Naive thymus-derived CD4-positive, alpha-beta T cell (primary cell): ENCODE measurements around the gene LZTS2. TPM values are rescaled to one million over a fixed set of nuclear protein-coding genes. Genes with fewer than 3 reads are reported as not detected.
A peak's percentile ranks its signal among the peaks of the same experiment; 100 is the strongest.

Experiments used
- ATAC-seq: fragments of 150-1000 bp; cut with Tn5 transposase; 2 replicates; pipeline ENCODE4 v1.10.0; 2021; ENCODE audit warnings: mild to moderate bottlenecking, moderate library complexity
- CTCF ChIA-PET: fragments of 350-600 bp; sonication (Branson Sonifier 250); formaldehyde crosslinking; loops from one replicate; lab custom pipeline; 2021; ENCODE audit warnings: antibody characterized with exemption; lab: Charles Lee
- POLR2A ChIA-PET: fragments of 350-600 bp; sonication (Branson Sonifier 250); formaldehyde crosslinking; loops from one replicate; lab custom pipeline; 2021; ENCODE audit warnings: antibody characterized with exemption, inconsistent platforms; lab: Charles Lee
- DNase-seq, 9 donors: peaks; one replicate each; pipeline versions ENCODE4 v3.0.0 to v3.0.0-alpha.2; 2020 to 2022; ENCODE audit warnings: mixed read lengths in 1 of 9
- H3K27ac ChIP-seq: one replicate; pipeline ENCODE4 v1.7.0; 2013; ENCODE audit warnings: mild to moderate bottlenecking, low read depth, low read length, moderate library complexity
- H3K27me3 ChIP-seq, 2 donors: one replicate each; pipeline ENCODE4 v1.7.0; 2013; ENCODE audit warnings: low read length in 2 of 2, mild to moderate bottlenecking in 2 of 2, moderate library complexity in 2 of 2; ENCODE audit not compliant: control insufficient read depth in 2 of 2, insufficient read depth in 2 of 2
- H3K36me3 ChIP-seq, 3 experiments: 1 replicate in 2 of 3; 2 replicates in 1 of 3; pipeline ENCODE4 v1.7.0; 2013; ENCODE audit warnings: low read length in 3 of 3, mild to moderate bottlenecking in 3 of 3, moderate library complexity in 1 of 3; ENCODE audit not compliant: insufficient read depth in 3 of 3, control insufficient read depth in 2 of 3
- H3K4me1 ChIP-seq, 2 donors: one replicate each; pipeline ENCODE4 v1.7.0; 2013; ENCODE audit warnings: low read length in 2 of 2, mild to moderate bottlenecking in 2 of 2, moderate library complexity in 1 of 2; ENCODE audit not compliant: control insufficient read depth in 2 of 2, insufficient read depth in 2 of 2
- H3K4me3 ChIP-seq: 2 replicates; pipeline ENCODE4 v1.7.0; 2013; ENCODE audit warnings: mild to moderate bottlenecking, low read length
- H3K9me3 ChIP-seq, 3 experiments: 1 replicate in 2 of 3; 2 replicates in 1 of 3; pipeline ENCODE4 v1.7.0; 2013; ENCODE audit warnings: low read length in 3 of 3; ENCODE audit not compliant: control insufficient read depth in 2 of 3
- H3K27ac Mint-ChIP-seq, 9 donors: one replicate each; pipeline ENCODE4 v1.8.0; 2020 to 2022; ENCODE audit warnings: mixed read lengths in 9 of 9, mild to moderate bottlenecking in 8 of 9, moderate library complexity in 5 of 9, inconsistent platforms in 2 of 9
- H3K27me3 Mint-ChIP-seq, 5 donors: one replicate each; pipeline ENCODE4 v1.8.0; 2021 to 2022; ENCODE audit warnings: mixed read lengths in 5 of 5, mild to moderate bottlenecking in 1 of 5
- H3K36me3 Mint-ChIP-seq, 5 donors: one replicate each; pipeline ENCODE4 v1.8.0; 2020 to 2022; ENCODE audit warnings: mixed read lengths in 5 of 5, mild to moderate bottlenecking in 3 of 5, inconsistent platforms in 1 of 5
- H3K4me1 Mint-ChIP-seq, 7 donors: one replicate each; pipeline ENCODE4 v1.8.0; 2020 to 2022; ENCODE audit warnings: mixed read lengths in 7 of 7, mild to moderate bottlenecking in 3 of 7, inconsistent platforms in 1 of 7
- H3K4me3 Mint-ChIP-seq, 10 donors: one replicate each; pipeline ENCODE4 v1.8.0; 2020 to 2022; ENCODE audit warnings: mild to moderate bottlenecking in 10 of 10, mixed read lengths in 10 of 10, moderate library complexity in 6 of 10, inconsistent platforms in 2 of 10
- H3K9me3 Mint-ChIP-seq, 11 donors: one replicate each; pipeline ENCODE4 v1.8.0; 2020 to 2022; ENCODE audit warnings: mixed read lengths in 11 of 11, mild to moderate bottlenecking in 4 of 11, inconsistent platforms in 1 of 11, moderate library complexity in 1 of 11
- intact Hi-C, 2 donors: fragments of 100-400 bp; cut with micrococcal nuclease; formaldehyde crosslinking; loops; one replicate each; pipeline ENCODE4 v1.15.1; 2023
- polyA plus RNA-seq, 2 donors: library from polyadenylated mRNA; unstranded; fragments of 300-500 nt; fragmentation: Illumina TruSeq; gene quantifications; one replicate each; pipeline ENCODE4 v1.2.3, GENCODE V29; 2021
- total RNA-seq, 6 experiments: library from RNA in 5 of 6; stranded (reverse) in 5 of 6; gene quantifications; 1 replicate in 5 of 6; 2 replicates in 1 of 6; pipeline ENCODE4 v1.2.3 and lab custom pipeline; 2021 to 2026

LZTS2 gene
- total and polyA plus RNA-seq, 7 experiments from 2014 or later = 10.8 to 44.7 (median 25.5) TPM

GRCh38 chr10:101002456-101002855 is 2.8 kb downstream of the LZTS2 start:
- POLR2A ChIA-PET = interaction anchor here (1.3 kb wide), 1 partner anchor 28 kb away, joined by 5 read pairs; the partner anchor contains the start of genes PDZD7 and SFXN3
- H3K4me3 ChIP-seq = no peak overlapping the region
- peaks cover 0 to 6% (median 0%) of the 10 kb centered on the region in 5 donors for H3K36me3 Mint-ChIP-seq
- H3K36me3 ChIP-seq = peaks cover 0 to 40% (median 0%) of the 10 kb centered on the region in 3 experiments
- no peak overlapping the region for H3K27ac Mint-ChIP-seq
- ATAC-seq = no peak
- intact Hi-C loops = no loop called here
- no peaks in the 10 kb centered on the region for H3K27me3 ChIP-seq
- no peak overlapping the region for H3K27ac ChIP-seq
- H3K9me3 ChIP-seq = no peaks in the 10 kb centered on the region
- peaks cover 13 to 15% of the 10 kb centered on the region in 2 donors for H3K4me1 ChIP-seq
- peaks cover 12 to 26% (median 16%) of the 10 kb centered on the region in 7 donors for H3K4me1 Mint-ChIP-seq
- no peak overlapping the region for H3K4me3 Mint-ChIP-seq
- no peaks in the 10 kb centered on the region for H3K27me3 Mint-ChIP-seq
- DNase-seq = no peak
- no peaks in the 10 kb centered on the region for H3K9me3 Mint-ChIP-seq
- CTCF ChIA-PET = interaction anchor here (7.9 kb wide), 1 partner anchor 13 kb away, joined by 56 read pairs; no protein-coding TSS in a partner anchor

GRCh38 chr10:101003639-101004206 is 4.1 kb downstream of the LZTS2 start:
- ATAC-seq (no peak), DNase-seq (no peak)
- Mint-ChIP-seq H3K9me3 (no peaks in the 10 kb centered on the region), H3K27me3 (no peaks in the 10 kb centered on the region), H3K4me1 (peaks cover 7 to 17% (median 8%) of the 10 kb centered on the region in 7 donors), H3K36me3 (peaks cover 0 to 4% (median 0%) of the 10 kb centered on the region in 5 donors), H3K4me3 (no peak overlapping the region), H3K27ac (no peak overlapping the region)
- no peak overlapping the region for H3K4me3 ChIP-seq
- POLR2A ChIA-PET = interaction anchor here (1.0 to 1.3 kb wide), 2 partner anchors 27 to 29 kb away, joined by 3 to 5 read pairs; partner anchors contain the start of genes PDZD7 and SFXN3
- CTCF ChIA-PET = interaction anchor here (7.9 kb wide), 1 partner anchor 12 kb away, joined by 56 read pairs; no protein-coding TSS in a partner anchor
- H3K36me3 ChIP-seq = peaks cover 0 to 40% (median 0%) of the 10 kb centered on the region in 3 experiments
- H3K27ac ChIP-seq = no peak overlapping the region
- no peaks in the 10 kb centered on the region for H3K9me3 ChIP-seq
- peaks cover 7% of the 10 kb centered on the region in 2 donors for H3K4me1 ChIP-seq
- intact Hi-C loops = no loop called here
- no peaks in the 10 kb centered on the region for H3K27me3 ChIP-seq

GRCh38 chr10:101005361-101005760 is 5.8 kb downstream of the LZTS2 start:
- no peak overlapping the region for H3K4me3 Mint-ChIP-seq
- H3K9me3 Mint-ChIP-seq = no peaks in the 10 kb centered on the region
- H3K36me3 ChIP-seq = peaks cover 0 to 37% (median 0%) of the 10 kb centered on the region in 3 experiments
- POLR2A ChIA-PET = no interaction called here
- ATAC-seq (no peak), DNase-seq (no peak)
- H3K4me1 Mint-ChIP-seq = peaks cover 4 to 10% (median 6%) of the 10 kb centered on the region in 7 donors
- H3K36me3 Mint-ChIP-seq = peaks cover 0 to 4% (median 0%) of the 10 kb centered on the region in 5 donors
- no peak overlapping the region for H3K27ac ChIP-seq
- no peak overlapping the region for H3K4me3 ChIP-seq
- CTCF ChIA-PET = interaction anchor here (1.1 kb wide), 1 partner anchor 9 kb away, joined by 6 read pairs; no protein-coding TSS in a partner anchor
- intact Hi-C loops = no loop called here
- H3K4me1 ChIP-seq = peaks cover 0 to 1% of the 10 kb centered on the region in 2 donors
- no peaks in the 10 kb centered on the region for H3K9me3 ChIP-seq
- H3K27me3 Mint-ChIP-seq = no peaks in the 10 kb centered on the region
- H3K27me3 ChIP-seq = no peaks in the 10 kb centered on the region
- no peak overlapping the region for H3K27ac Mint-ChIP-seq

GRCh38 chr10:101005869-101006567 is 6.4 kb downstream of the LZTS2 start:
- Histone ChIP-seq H3K4me1 (no peaks in the 10 kb centered on the region), H3K27me3 (no peaks in the 10 kb centered on the region), H3K9me3 (no peaks in the 10 kb centered on the region), H3K36me3 (peaks cover 0 to 37% (median 0%) of the 10 kb centered on the region in 3 experiments), H3K4me3 (no peak overlapping the region), H3K27ac (no peak overlapping the region)
- DNase-seq (no peak), ATAC-seq (no peak)
- ChIA-PET CTCF (interaction anchor here (1.1 to 1.8 kb wide), 2 partner anchors 8 to 9 kb away, joined by 3 to 8 read pairs; no protein-coding TSS in a partner anchor), POLR2A (interaction anchor here (1.5 kb wide), 1 partner anchor 8 kb away, joined by 6 read pairs; no protein-coding TSS in a partner anchor)
- intact Hi-C loops = no loop called here
- Mint-ChIP-seq H3K27me3 (no peaks in the 10 kb centered on the region), H3K9me3 (no peaks in the 10 kb centered on the region), H3K27ac (peak overlapping the region in 2 of 9 donors; percentile 25 to 53), H3K4me1 (peaks cover 2 to 4% (median 3%) of the 10 kb centered on the region in 7 donors), H3K4me3 (no peak overlapping the region), H3K36me3 (peaks cover 0 to 4% (median 0%) of the 10 kb centered on the region in 5 donors)

- no peak for DNase-seq
- POLR2A ChIA-PET = interaction anchor here (1.5 kb wide), 1 partner anchor 9 kb away, joined by 6 read pairs; no protein-coding TSS in a partner anchor
Measured at GRCh38 chr10:101006593-101007098, 7.0 kb downstream of the LZTS2 start.

GRCh38 chr10:101007099-101007711 is 7.6 kb downstream of the LZTS2 start:
- Histone ChIP-seq H3K4me1 (no peaks in the 10 kb centered on the region), H3K36me3 (peaks cover 0 to 37% (median 0%) of the 10 kb centered on the region in 3 experiments), H3K4me3 (no peak overlapping the region), H3K9me3 (no peaks in the 10 kb centered on the region), H3K27me3 (no peaks in the 10 kb centered on the region), H3K27ac (no peak overlapping the region)
- ChIA-PET POLR2A (interaction anchor here (1.1 to 1.5 kb wide), 2 partner anchors 8 to 9 kb away, joined by 3 to 6 read pairs; partner anchors contain the start of gene LZTS2), CTCF (interaction anchor here (1.1 to 1.8 kb wide), 2 partner anchors 9 to 10 kb away, joined by 3 to 8 read pairs; no protein-coding TSS in a partner anchor)
- intact Hi-C loops = no loop called here
- no peak for ATAC-seq
- H3K27me3 Mint-ChIP-seq = no peaks in the 10 kb centered on the region
- H3K27ac Mint-ChIP-seq = no peak overlapping the region
- peaks cover 0 to 4% (median 0%) of the 10 kb centered on the region in 5 donors for H3K36me3 Mint-ChIP-seq
- no peak overlapping the region for H3K4me3 Mint-ChIP-seq
- H3K4me1 Mint-ChIP-seq = no peaks in the 10 kb centered on the region
- no peaks in the 10 kb centered on the region for H3K9me3 Mint-ChIP-seq
- DNase-seq = no peak

More at GRCh38 chr10:101006593-101007098, 7.0 kb downstream of the LZTS2 start:
- CTCF ChIA-PET = interaction anchor here (1.1 to 1.8 kb wide), 2 partner anchors 9 to 10 kb away, joined by 3 to 8 read pairs; no protein-coding TSS in a partner anchor
- peaks cover 0 to 4% (median 0%) of the 10 kb centered on the region in 5 donors for H3K36me3 Mint-ChIP-seq
- peaks cover 0 to 37% (median 0%) of the 10 kb centered on the region in 3 experiments for H3K36me3 ChIP-seq
- intact Hi-C loops = no loop called here
- H3K9me3 Mint-ChIP-seq = no peaks in the 10 kb centered on the region
- ATAC-seq = no peak
- H3K4me3 ChIP-seq = no peak overlapping the region
- no peaks in the 10 kb centered on the region for H3K9me3 ChIP-seq
- no peaks in the 10 kb centered on the region for H3K27me3 Mint-ChIP-seq
- H3K27ac ChIP-seq = no peak overlapping the region
- H3K27me3 ChIP-seq = no peaks in the 10 kb centered on the region
- H3K27ac Mint-ChIP-seq = no peak overlapping the region
- H3K4me1 ChIP-seq = no peaks in the 10 kb centered on the region
- H3K4me1 Mint-ChIP-seq = no peaks in the 10 kb centered on the region
- H3K4me3 Mint-ChIP-seq = no peak overlapping the region
